G401.6 (cell line): ENCODE data around the gene PPP1R9B.

Experiments used
- FAIRE-seq: peaks from 2 replicates; lab custom pipeline; 2012; peaks lifted over from hg19 to GRCh38; lab: Jason Lieb, UNC

PPP1R9B gene

DNA sequence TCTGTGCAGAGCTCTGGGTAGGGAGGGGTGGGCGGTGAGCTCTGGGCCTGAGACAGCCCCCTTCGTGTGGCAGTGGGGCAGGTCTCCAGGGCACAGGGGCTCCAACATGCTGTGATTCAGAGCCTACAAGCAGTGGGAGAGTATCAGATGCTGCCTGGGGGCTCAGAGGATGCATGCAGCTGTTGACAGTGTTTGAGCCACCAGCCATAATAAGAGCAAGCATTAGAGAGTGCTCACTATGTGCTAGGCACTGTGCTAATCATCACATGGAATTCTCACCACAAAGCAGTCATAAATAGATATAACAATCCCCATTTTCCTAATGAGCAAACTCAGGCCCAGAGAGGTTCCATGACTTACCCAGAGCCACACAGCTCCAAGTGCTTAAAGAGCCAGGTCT lies 47.2 kb downstream of the PPP1R9B start:
- FAIRE-seq = no peak

- no peak for FAIRE-seq
These were observed 48.1 kb downstream of the PPP1R9B start for GRCh38 chr17:50102164-50102991.

DNA sequence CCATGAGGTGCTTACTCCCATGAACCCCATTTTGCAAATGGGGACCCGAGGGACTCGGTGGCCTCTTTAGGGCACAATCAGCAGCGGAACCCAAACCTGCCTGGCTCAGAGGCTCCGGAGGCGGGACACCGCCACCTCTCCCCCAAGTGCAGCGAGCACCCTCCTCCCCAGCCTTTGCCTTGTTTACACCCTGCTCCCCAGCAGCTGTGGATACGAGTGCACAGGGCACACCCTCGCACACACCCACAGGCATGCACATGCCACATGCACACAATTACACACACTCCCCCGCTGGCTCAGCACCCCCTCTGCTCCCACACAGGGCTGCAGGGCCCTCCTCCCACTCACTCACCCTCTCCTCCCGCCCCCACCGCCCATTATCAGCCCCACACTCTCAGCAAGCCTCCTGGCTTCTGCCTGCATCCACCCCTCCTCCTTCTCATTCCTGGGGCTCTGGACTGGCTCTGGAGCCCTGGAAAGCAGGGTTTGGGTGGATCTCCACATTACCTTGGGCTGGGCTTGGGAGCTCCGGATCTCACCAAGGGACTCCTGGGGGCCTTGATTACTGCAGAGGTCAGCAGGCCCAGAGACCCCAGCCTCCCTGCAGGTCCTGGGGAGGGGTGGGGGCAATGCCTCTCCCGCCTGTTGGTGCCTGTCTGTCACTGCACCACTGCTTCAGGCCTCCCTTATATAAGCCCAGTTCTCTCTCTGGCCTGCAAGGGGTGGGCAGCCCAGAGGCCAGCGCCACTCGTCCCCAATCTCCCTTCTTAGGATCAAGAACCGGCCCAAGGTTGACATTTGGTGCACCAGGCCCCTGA lies 48.9 kb downstream of the PPP1R9B start:
- no peak for FAIRE-seq

- no peak for FAIRE-seq
These were observed 49.5 kb downstream of the PPP1R9B start for GRCh38 chr17:50100921-50101345.

DNA sequence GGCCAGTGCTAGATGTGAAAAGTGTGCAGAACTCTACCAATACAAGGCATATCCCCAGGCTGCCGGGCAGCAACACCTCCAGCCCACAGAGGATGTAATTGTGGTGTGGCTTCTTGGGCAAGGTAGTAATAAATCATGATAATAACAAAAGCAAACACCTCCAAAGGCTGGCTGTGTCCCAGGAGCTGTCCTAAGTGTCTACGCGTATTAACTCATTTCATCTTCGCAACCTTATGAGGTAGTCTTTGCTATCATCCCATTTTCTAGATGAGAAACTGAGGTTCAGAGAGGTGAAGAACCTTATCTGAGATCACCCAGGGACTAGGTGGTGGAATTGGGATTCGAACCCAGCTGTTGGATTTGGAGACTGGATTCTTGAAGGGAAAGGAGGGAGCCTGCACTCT lies 50.0 kb downstream of the PPP1R9B start:
- FAIRE-seq = no peak

DNA sequence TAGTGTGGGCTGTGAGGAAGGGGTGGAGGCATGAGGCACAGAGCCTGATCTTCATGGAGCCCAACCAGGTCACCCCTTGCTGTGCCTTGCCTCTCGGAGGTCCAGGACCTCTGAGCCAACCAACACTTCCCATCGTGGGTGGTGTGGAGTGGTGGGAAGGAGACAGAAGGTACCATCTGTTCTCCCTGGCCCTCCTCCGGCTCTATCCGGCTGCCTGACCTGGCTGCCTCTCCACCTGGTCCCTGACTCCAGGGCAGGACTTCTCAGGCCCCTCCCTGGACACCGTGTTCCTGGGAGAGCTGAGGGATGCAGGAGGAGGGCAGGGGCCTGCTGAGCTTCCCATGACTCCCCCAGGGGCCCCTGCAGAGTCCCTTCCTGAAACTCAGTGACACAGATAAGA lies 51.5 kb downstream of the PPP1R9B start:
- no peak for FAIRE-seq

GRCh38 chr17:50098583-50098982 lies 51.9 kb downstream of the PPP1R9B start:
- no peak for FAIRE-seq

GRCh38 chr17:50097926-50098325 lies 52.6 kb downstream of the PPP1R9B start:
- FAIRE-seq = no peak

GRCh38 chr17:50097455-50097854 lies 53.0 kb downstream of the PPP1R9B start:
- no peak for FAIRE-seq

GRCh38 chr17:50096758-50097157 lies 53.7 kb downstream of the PPP1R9B start:
- no peak for FAIRE-seq

GRCh38 chr17:50096092-50096491 lies 54.4 kb downstream of the PPP1R9B start:
- FAIRE-seq = no peak

- FAIRE-seq = no peak
These were observed 54.8 kb downstream of the PPP1R9B start for GRCh38 chr17:50095626-50096037.

GRCh38 chr17:50094753-50095619 lies 55.5 kb downstream of the PPP1R9B start, which contains the start of gene PDK2:
TSS of gene PDK2 (plus strand) at chr17:50095351. CDS start at chr17:50095436, 85 bp downstream.
- peak; percentile 95 for FAIRE-seq

DNA sequence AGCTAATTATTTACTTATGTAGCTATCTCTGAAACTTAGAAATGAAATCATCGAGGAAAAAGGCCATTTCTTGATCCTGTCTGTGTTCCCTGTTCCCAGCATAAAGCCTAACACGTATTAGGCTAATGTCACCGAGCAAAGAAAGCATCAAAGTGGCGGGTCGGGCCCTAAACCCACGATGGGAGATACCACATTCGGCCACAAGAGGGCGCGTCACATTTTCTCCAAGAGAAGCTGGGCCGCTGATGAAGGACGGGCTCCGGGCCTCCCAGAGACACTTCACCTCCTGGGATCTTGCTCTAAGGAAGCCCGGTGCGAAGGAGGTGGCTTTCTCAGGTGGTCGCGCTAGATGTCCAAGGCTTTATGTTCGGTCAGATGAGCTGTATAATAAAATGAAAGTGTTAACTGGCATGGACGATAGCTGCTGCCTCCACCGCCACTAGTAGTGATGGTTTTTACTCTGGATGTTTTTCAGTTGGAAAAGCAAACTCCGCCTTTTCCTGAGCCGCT lies 56.2 kb downstream of the PPP1R9B start:
- FAIRE-seq = peak; percentile 63

- FAIRE-seq = no peak
These were observed 56.7 kb downstream of the PPP1R9B start for GRCh38 chr17:50093807-50094206.

- no peak for FAIRE-seq
These were observed 57.2 kb downstream of the PPP1R9B start for GRCh38 chr17:50093246-50093645.

GRCh38 chr17:50091918-50092285 lies 58.6 kb downstream of the PPP1R9B start:
- FAIRE-seq = no peak

DNA sequence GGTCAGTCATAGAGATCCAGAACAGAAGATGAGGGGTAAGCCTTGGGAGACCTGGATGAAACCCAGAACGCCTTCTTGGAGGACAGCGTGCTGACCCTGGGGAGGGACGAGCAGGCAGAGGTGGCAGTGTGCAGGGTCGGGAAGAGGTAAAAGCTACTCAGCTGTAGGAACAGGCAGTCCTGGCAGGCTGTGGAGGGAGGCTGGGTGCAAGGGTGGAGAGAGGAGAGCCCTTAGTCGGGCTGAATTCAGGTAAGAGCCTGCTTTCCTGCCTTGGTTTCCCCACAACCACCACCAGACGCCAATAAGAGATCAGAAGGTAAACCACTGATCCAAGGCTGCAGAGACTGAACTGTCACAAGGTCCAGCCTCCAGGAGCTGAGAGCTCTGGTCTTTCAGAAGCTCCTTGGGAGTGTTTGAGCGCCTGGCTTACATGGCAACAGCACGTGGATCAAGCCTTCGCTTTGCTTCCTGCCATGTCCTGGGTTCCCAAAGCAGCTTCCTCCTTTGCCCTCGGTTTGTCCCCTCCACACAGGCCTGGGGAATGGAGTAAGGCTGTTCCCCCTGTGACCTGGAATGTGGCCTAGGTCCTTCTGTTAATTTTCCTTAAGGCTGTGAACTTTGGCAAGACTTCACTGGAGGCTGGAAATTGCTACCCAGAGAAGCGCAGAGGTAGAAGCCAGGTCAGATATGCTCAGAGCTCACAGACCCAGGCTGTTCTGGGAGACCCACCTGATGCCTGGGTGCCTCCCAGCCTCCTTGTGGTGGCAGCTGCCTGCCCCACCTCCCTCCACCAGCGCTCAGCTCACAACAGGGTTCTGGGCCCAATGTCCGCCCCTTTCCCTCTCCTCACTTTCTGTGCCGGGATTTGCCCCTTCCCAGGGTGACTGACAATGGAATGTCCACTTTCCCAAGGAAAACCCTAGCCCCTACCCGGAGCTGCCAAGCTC lies 59.2 kb downstream of the PPP1R9B start:
- FAIRE-seq = no peak

DNA sequence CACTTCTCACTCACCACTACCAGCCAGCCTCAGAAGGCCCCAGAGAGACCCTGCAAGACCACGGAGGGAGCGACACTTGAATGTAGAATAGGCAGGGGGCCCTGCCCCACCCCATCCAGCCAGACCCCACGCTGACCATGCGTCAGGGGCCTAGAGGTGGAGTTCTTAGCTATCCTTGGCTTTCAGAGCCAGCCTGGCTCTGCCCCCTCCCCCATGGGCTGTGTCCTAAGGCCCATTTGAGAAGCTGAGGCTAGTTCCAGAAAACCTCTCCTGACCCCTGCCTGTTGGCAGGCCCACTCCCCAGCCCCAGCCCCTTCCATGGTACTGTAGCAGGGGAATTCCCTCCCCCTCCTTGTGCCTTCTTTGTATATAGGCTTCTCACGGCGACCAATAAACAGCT lies 60.4 kb downstream of the PPP1R9B start:
- no peak for FAIRE-seq

DNA sequence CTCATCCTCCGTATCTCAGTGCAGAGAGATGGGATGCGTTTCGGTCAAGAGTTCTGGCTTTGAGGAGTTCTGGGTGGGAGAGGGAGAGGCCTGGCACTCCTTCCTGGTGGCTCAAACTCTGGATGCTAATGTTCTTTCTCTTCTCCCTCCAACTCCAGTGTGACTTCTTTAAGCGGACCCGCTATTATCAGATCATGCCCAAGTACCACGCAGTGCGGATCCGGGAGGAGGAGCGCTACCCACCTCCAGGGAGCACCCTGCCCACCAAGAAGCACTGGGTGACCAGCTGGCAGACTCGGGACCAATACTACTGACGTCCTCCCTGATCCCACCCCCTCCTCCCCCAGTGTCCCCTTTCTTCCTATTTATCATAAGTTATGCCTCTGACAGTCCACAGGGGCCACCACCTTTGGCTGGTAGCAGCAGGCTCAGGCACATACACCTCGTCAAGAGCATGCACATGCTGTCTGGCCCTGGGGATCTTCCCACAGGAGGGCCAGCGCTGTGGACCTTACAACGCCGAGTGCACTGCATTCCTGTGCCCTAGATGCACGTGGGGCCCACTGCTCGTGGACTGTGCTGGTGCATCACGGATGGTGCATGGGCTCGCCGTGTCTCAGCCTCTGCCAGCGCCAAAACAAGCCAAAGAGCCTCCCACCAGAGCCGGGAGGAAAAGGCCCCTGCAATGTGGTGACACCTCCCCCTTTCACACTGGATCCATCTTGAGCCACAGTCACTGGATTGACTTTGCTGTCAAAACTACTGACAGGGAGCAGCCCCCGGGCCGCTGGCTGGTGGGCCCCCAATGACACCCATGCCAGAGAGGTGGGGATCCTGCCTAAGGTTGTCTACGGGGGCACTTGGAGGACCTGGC lies 61.3 kb downstream of the PPP1R9B start:
- no peak for FAIRE-seq
